HG03175 (cell line): ENCODE measurements around the gene MATN4.
"Not testable (repeated sequence)": the region's sequence is repeated elsewhere in the genome, so short reads cannot be mapped to it uniquely, and the experiment has no call there.

Experiments
- ATAC-seq: cut with Tn5 transposase; IDR thresholded peaks from one replicate; pipeline ENCODE4 v1.9.1; 2021; ENCODE audit warnings: mild to moderate bottlenecking, moderate library complexity; ENCODE audit not compliant: unreplicated experiment

Gene MATN4, protein sequence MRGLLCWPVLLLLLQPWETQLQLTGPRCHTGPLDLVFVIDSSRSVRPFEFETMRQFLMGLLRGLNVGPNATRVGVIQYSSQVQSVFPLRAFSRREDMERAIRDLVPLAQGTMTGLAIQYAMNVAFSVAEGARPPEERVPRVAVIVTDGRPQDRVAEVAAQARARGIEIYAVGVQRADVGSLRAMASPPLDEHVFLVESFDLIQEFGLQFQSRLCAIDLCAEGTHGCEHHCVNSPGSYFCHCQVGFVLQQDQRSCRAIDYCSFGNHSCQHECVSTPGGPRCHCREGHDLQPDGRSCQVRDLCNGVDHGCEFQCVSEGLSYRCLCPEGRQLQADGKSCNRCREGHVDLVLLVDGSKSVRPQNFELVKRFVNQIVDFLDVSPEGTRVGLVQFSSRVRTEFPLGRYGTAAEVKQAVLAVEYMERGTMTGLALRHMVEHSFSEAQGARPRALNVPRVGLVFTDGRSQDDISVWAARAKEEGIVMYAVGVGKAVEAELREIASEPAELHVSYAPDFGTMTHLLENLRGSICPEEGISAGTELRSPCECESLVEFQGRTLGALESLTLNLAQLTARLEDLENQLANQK

DNA sequence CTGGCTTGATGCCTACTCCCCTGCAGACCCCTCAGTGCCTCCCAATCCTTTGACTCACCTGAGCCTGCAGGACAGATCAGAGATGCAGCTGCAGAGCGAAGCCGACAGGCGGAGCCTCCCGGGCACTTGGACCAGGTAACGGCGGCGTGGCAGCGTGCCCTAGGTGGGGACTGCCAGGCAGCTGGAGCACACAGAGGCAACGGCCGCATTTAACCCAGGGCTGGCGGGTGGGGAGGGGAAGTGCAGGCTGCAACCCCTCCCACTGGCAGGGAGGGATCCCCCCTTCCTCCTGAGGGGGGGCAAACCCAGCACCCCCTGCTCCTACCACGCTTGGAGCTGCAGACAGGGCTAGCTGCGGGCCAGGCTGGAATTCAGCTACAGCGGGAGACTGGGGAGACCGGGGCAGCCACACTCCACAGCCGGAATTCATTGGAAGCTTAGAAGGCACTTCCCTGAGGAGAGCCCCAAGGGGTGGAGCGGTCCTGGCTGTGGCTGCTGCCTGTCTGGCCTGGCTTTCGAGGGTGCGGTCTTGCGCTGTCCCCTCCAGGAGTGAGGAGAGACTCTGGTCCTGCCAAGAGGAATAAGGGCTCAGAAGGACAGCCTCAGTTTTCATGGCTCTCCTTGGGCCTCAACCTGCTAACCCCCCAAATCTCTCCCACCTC lies at the start of gene MATN4:
Gene MATN4 (minus strand): TSS at position 183 of the 662 bp plus-strand sequence. CDS start 2,717 bp downstream, outside the sequence.
- no peak for ATAC-seq

DNA sequence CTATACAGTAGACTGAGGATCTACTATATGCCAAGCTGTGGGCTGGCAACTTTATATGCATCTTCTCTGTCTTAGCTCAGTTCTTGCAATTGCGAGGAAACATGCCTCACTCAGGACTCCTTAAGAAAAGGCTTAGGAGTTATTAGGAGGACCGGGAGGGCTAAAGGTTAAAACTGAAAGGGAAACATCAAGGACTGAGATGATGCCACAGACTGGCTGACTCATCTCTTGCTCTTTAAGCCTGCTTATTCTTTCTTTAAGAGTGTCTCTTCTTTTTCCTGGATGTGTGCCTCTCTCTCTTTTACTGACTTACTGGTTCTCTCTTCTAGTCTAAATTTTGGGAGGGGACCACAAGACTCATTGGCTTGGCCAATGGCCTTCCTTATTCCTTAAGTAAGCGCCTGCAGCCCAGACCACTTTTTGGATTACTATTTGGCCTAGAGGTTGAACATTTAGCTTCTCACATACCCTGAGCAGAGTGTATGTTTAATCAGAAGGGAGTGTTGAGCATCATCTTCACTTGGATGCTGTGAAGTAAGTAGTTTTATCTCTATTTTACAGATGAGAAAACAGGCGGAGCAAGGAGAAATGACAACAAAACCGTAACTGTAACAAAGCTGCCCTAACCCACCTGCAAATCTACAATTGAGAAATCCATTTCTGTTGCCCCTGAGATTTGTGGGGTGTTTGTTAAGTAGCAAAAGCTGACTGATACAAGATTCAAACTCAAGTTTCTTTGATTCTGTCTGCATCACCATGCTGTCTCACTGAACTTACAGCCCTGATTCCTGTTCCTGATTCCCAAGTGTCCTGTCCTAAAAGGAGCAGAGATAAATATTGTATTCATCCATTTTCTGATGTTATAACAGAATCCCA lies 47.3 kb upstream of the MATN4 start:
- no peak for ATAC-seq

DNA sequence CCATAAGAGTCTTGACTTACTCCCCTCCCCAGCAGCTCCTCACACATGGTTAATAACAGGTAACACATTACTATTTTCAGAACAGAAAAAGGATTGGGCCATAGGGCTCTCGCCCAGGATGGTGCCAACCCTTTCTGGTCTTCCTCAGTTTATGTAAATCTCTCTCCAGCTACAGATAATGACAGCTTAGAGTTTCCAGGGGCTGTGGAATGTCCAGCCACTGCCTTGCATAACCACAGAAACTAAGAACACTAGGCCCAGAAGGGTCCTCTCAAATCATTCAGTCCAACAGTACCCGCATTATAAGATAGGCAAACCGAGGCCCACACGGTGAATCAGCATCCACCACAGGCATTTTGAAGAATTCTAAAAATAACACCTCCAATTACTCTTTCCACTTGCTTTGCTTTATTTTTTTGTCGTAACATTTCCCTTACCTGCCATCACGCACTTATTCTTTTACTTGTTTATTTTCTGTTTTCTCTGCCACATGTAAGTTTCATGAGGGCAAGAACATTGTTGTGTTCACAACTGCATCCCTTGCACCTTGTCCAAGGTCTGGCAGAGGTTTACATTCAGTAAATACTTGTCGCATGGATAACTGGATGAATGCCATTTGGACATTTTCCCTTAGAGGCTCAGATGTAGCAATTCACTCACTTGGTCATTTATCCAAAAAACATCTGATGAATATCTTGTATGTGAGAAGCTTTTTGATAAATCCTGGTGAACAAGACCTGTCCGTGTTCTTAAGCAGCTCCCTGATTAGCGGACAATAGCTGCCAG lies 46.5 kb upstream of the MATN4 start:
- ATAC-seq, result no peak

DNA sequence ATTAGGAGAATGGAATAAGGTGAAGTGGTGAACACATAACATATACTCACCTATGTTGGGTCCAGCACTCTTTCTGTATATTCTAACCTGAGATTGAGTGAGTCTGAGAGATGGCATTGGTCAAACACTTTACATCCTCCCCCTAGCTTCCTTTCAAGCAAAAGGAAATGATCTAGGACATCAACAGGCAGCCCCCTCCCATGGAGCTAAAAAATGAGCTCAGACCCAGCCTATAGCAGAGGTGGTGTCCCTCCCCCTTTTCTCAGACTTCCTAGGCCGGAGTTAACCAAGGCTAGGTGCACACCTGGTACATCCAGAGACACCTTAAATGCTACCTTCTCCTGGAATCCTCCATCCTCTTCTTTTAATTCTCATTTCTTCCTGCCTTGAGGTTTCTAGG lies 45.6 kb upstream of the MATN4 start:
- no peak for ATAC-seq

DNA sequence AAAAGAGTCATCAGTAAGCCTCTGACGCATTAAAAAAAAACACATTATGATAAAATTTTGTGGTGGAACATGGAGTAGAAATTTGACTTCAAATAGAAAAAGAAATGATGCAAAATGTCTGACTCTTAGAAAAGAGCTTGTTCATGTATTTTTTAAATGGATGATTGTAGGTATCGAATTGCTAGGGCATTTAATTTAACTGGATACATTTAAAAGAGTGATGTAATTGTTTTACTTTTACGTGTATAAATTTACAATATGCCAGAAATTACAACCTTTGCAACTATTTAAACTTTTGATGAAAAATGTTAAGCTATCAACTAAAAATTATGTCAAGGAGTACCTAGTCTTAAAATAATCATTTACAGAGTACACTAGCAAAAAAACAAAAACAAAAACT lies 44.6 kb upstream of the MATN4 start:
- ATAC-seq, result no peak

DNA sequence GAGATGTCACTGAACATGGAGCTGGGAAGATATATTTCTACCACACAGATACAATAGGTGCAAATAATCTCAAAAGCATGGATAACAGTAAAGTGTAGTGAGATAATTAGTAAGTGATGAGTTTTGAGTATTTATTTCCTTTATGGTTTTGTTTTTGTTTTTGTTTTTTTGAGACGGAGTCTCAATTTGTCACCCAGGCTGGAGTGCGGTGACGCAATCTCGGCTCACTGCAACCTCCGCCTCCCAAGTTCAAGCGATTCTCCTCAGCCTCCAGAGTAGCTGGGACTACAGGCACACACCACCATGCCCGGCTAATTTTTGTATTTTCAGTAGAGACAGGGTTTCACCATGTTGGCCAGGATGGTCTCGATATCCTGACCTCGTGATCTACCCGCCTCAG lies 42.7 kb upstream of the MATN4 start:
- not testable (repeated sequence) for ATAC-seq

DNA sequence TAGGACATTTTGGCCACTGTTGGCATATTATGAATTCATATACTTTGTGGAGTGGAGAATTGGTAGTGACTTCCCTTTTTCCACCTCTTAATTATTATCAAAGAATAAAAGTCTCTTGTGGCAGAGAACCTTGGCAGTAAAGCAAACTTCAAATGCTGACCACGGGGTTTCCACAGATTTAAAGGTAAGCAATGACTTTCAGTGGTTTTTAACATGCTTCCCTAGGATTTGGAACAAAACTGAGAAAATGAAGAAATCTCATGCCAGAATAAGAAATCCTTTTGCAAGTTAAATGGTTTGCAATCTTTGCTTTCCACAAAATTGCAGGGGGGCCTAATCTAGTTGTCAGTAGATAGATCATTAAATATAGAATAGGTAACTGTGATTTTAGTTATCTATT lies 42.1 kb upstream of the MATN4 start:
- ATAC-seq, result no peak

DNA sequence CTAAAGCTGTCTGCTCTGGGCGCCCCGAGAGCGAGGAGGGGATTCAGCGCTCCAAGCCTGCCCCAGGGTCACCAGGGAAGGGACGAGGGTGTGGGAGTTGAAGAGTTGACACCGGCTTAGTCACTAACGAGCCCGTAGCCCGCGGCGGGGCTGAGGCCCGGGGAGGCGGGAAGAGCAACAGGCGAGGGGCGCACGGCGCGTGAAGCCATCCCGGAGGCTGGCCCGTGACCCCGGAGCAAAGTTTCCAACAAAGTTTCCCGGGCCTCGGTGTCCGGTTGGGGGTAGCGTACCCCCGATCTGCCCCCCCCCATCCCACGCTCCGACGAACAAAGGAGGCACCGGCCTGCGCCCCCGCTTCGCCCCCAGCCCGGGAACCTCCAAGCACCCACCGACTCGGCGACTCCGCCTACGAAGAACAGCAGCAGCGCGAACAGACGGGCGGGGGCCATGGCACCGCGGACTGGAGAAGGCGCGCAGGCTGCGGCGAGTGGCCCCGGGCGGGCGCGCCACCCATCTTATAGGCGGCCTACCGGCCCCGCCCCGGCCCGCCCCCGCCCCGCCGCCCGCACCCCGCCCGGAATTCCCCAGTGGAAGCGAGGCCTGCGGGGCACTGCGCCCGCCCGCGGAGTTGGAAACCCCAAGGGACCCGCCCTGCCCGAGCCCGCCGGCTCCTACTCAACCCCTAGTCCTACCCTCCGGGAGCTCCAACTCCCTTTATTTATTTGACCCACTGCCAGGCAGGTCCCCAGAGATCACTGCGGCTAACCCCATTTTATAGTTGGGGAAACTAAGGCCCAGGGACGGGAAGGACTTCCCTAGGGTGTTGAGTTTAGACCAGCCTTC lies 40.1 kb upstream of the MATN4 start, which contains the start of gene SDC4:
Gene SDC4 (minus strand): TSS at position 489 of the 843 bp plus-strand sequence. CDS start 40 bp downstream, at position 449.
- no peak for ATAC-seq

DNA sequence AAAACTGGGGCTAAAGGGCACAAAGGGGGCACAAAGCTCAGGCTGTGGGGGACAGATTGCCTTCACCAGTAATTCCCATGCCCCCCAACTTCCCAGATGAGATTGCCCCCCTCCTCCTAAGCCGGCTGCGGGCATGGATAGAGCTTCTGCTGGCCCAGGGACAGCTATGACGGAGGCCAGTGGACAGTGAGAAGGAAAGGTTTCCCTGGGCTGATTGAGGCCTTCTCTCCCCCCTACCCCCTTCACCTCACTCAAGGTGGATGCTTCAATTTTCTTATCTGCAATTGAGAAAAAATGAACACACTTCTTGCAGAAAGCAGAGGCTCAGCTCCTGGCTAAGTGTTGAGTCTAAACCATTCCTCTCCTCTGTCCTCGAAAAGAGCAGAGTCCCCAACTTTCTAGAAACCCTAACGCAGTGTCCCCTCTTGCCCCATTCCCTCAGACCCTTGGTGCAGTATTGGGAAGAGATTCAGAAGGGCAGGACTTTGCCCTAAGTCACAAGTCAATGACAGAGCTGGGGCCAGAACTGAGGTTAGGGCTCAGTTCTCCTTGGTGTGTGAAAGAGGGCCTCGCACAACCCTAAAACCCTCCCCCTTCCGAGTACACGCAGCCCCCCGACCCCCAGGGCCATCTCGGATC lies 39.3 kb upstream of the MATN4 start:
- no peak for ATAC-seq

DNA sequence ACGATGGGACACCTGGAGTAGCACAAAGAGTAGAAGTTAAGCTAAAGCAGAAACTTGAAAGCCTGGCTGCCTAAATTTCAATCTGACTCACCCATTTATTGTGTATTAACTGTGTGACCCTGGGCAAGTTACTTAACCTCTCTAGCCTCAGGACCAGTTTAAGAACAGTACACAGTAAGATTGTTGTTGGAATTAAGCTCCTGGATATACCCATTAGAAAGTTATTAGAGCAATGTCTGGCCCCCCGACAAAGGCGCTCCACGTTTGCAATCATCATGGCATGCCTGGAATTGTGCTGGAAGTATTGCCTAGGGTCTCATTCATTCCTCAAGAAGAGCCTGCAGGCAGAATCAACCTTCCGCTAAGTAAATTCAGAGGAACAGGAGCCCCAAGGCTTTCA lies 38.8 kb upstream of the MATN4 start:
- ATAC-seq, result no peak

DNA sequence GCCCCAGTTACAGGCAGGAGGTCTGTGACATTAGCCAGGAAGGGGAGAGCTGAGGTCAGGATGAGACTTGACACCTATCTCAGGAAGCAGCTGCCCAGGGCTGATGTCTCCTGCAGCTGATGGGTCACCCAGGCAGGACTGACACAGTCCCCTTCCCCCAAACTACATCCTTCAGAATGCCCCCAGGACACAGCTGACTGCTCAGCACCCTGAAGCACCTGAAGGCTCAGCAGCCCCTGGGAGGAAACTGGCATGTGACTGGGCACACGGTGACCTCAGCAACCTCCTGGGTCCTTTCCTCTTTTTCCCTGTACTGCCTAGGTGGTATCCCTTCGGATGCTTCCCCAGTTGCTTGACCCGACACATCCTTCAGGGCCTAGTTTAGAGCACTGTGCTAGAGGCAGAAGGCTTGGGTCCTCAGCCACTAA lies 38.2 kb upstream of the MATN4 start:
- no peak for ATAC-seq

DNA sequence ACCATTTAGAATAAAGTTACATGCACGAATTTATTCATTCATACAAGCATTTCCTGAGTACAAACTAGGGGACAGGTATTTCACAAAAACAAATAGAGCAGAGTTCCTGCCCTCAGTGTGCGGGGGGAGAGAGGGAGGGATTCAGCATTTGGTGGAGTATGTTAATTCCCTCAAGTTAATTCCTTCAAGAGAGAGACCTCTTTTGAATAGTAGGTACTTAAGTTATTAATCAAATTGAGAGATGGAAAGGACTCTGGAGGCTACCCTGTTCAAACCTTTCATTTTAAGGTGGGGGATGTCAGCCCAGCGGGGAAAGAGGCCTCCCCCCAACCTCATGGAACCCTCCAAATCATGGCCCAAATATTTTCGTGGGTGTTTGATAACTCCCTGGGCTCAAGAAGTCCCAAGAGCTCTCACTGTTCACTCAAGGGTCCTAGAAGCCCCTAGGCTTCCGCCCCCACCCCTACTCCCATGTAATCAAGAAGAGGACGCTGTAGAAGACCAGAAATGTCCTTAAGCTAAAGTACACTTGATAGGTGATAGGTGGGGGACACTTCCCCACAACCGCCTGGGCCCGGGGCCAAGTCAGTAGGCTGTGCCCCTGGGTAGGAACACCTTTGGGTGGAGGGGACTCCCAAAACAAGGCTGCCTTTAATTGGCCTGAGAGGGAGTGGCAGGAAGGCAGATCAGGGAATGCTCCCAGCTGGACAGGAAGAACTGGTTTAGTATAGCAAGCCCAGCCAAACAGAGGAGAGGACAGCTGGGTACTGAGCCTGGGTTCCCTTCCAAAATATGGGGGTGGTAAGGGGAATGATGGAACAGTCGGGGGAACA lies 37.2 kb upstream of the MATN4 start:
- no peak for ATAC-seq

DNA sequence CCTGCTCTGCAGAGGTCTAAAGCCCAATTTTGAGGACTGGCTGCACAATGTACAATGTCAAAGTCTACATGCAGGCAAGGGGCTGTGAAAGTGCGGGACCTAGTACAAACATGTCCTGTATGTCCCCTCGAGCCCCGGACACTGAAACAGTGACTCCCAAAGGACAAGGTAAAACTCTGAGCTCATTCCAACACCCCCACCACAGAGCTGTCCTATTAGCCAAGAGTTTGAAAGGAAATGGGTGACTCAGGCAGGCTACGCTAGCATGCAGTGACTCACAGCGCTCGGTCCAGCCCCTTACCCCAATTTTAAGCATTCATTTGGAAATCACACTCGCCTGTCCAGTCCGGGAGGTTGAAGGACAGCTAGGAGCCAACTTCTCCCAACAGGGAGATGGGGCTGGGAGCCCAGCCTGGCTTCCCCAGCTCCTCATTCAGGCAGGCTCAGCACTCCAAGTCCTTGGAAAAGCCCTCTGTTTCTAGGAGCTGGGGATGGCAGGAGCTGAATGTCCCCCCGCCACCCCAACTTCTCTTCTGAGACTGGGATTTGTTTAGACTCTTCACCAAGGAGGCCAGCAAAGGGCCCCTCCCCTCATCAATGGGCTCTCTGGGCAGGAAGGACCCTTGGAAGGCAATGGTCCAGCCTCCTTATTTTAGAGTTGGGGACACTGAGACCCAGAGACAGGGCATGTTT lies 36.2 kb upstream of the MATN4 start:
- ATAC-seq, result no peak

DNA sequence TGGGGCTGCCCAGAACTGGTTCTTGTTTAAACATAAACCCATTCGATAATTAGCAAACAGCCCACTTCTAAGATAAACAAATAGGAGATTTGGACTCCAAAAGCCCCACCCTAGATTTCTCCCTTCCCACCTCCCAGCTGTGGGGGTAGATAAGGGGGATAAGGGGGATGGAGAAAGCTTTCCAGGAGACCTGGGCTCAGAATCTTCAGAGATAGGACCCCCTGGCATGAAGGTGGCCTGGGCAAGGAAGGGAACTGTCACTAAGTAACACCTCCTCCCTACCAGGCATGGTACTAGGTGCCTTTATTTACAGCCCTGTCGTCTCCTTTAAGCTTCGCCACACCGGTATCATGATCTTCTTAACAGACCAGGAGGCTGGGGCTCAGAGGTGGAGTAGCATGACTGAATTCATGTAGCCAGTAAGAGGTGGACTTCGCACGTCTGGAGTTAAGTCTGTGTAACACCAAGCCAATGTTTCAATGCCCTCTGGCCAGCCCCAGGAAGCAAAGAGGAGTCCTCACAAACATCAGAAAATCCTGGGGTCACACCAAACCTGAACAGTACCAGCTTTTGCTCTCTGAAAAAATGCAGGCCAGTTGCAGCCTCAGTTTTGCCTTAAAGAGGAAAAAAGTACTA lies 35.6 kb upstream of the MATN4 start:
- no peak for ATAC-seq

DNA sequence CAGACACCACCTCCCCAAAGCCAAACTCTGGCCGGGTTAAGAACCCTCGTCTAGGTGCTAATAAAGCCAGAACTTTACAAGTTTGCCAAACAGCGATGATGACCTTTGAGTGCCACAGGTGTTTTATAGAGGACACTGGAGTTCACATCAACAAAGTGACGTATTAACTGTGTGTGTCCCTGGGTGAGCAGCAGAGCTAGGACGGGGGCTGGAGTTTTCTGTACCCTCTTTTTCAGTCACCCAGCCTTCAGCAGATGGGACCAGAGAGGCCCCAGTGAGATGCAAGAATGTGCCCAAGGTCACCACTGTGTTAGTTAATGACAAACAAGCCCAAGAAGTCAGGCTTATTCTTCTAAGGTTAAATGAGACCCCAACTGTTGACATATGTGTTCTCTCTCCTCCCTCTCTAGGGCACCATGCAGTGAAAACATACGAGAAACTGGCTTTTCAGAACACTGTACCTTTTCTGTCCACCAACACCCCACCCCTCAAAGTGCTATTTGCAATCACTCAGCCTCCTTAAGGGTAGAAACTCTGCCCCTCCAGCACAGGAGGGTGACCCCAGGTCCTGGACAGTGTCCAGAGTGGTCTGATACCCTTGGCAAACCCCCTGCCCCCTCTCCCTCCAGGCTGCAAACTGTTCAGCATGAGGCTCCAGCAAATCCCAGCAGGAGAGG lies 34.9 kb upstream of the MATN4 start:
- no peak for ATAC-seq
